Adipose tissue (tissue), 3 donors: Measurements from ENCODE around the gene PLAAT5. TPM values are rescaled to one million over a fixed set of nuclear protein-coding genes. Genes with fewer than 3 reads are reported as not detected.
"Not testable (repeated sequence)": the region's sequence is repeated elsewhere in the genome, so short reads cannot be mapped to it uniquely, and the experiment has no call there.

Experiments used
- H3K27ac ChIP-seq: one replicate; pipeline ENCODE4 v1.5.1; 2013; ENCODE audit warnings: low read depth, low read length
- WGBS, 3 donors: extraction: QIAGEN DNeasy Blood & Tissue Kit; methylation state at CpG; one replicate each; pipeline ENCODE4 v1.1.7; 2013; 5-methylcytosine and 5-hydroxymethylcytosine counted together
- polyA plus RNA-seq, 3 donors: library from polyadenylated mRNA; stranded (reverse); fragments of 200-250 nt; gene quantifications; one replicate each; pipeline ENCODE4 v1.2.3, GENCODE V29; 2013
- donor health status: healthy with polysubstance abuse.
- donor health status: Bipolar disorder and iron deficiency.
- donor health status: healthy.

The PLAAT5 gene, protein sequence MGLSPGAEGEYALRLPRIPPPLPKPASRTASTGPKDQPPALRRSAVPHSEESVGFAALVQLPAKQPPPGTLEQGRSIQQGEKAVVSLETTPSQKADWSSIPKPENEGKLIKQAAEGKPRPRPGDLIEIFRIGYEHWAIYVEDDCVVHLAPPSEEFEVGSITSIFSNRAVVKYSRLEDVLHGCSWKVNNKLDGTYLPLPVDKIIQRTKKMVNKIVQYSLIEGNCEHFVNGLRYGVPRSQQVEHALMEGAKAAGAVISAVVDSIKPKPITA
- polyA plus RNA-seq: 10 to 100 TPM in 2 of 3 donors, 1 to 10 TPM in 1; 5.0 to 27.7 (median 11.1) TPM

DNA sequence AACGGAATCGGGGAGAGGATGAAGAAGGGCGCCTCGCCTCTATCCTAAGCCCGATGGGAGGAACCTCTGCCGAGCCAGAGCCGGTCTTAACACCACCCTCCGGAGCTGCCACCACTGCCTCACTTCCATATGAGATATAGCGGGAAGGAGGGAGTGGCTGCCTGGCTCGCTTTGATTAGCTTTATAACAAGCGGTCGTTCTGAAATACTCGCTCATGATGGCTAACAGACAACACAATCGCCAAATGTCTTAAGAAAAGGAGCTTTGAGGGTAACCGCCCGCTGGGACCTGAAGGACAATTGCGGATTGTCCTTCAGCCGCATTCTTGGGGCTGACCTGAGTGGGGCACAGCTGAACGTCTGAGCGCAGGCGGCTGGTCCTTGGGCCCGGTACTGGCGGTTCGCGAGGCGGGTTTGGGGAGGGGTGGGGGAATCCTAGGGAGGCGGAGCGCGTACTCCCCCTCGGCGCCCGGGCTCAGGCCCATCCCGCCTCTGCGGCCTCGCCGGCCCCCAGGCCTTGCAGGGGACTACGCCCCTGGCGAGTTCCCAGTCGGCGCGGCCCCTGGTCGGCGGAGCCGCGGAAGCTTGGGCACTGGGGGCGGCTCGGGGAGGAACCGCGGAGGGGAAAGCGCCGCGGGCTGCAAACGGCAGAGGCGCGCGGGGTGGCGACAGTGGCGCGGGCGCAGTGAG lies at the start of gene PLAAT5:
TSS of gene PLAAT5 (minus strand) at position 617 of the 689 bp plus-strand sequence. CDS start at position 484, 133 bp downstream.
- H3K27ac ChIP-seq: no peak within 1 kb of the TSS
- 6 to 13% (median 11%) methylated on average over 60 of the region's 60 CpGs for WGBS, 3 donors

DNA sequence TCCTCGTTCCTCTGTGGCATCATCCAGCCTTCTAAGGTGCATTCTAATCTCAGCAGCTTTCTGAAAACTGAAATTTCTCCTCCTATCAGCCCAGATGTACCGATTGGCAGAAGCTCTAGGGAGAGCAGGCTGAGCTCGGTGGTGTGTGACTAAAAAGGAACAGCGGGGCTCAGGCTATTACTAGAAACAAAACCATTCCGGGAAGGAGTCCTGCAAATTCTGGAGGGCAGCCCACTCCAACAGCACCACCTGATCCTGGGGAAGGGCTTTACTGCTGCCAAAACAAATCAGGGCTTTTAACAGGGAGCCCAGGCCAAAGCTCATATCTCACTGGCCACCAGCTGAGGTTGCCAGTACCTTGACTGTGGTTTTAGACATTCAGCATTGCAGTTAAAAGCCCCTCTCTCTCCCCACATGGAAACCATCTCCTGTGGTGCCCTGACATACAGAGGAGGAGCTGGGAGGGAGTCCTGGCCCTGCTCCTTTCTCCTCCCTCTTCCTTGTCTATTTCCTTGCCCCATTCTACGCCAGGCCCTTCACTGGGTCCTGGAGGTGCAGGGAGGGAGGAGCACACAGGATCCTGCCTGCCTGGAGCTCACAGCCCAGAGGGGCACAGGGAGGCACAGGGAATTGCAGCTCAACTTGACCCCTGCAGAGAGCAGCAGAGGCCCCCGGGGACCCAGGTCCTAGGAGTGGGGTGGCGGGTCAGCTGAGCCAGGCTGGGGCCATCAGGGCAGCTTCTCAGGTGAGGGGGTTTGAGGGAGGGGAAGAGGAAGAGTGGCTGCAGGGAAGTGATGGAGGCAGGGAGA lies 46.5 kb upstream of the PLAAT5 start:
- peak overlapping the region; percentile 55 for H3K27ac ChIP-seq
- WGBS, 3 donors: 18 to 31% (median 21%) methylated on average over 7 to 8 of the region's 8 CpGs

DNA sequence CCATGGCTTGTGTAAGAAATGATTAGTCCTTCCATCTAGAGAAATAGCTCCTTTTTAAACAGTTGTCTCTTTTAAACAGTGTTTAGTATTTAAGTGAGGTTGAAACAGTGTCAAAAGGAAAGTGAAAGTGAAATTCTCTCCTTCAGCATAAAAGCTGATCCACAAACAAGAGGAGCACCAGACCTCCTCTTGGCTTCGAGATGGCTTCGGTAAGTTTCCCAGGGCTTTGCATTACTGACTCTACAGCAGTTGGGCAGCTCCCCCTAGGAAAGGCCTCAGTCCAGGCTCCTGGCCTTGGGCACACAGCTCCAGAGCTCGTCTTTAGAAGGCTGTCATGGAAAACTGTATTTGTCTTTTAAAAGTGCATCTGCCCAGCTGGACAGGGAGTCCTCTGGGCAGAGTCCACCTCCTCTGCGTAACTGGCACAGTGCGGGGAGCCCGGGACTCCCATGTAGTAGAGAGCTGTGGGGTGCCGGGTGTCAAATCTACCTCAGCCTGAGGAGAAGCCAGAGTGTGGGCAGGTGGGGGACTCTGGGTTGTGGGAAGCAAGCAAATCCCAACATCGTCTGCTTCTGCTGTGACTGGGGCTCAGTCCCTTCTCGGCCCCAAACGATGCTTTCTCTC lies 45.8 kb upstream of the PLAAT5 start, which contains the start of gene PLAAT4:
TSS of gene PLAAT4 (plus strand) at position 140 of the 624 bp plus-strand sequence. CDS start at position 201, 61 bp downstream.
- 10 to 36% (median 12%) methylated on average over 10 of the region's 10 CpGs for WGBS, 3 donors
- peak within 1 kb of the TSS; percentile 55 for H3K27ac ChIP-seq

DNA sequence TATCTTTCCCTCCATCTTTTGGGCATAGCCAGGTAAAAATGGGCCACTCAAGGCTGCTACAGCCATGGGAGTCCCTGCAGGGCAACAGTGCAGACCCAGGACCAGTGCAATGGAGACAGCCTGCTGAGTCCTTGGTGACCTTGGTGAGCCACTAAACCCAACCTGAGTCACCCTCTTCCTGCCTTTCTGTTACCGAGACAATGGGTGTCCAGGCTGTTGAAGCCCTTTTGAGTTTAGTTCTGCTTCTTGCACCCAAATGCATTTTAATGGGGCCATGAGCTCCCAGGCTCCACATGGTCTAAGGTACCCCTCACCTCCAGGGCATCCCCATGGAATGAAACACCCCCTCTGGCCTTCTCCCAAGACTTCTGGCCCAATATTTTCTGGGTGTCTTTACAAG lies 44.8 kb upstream of the PLAAT5 start:
- no peak overlapping the region for H3K27ac ChIP-seq
- 70 to 94% (median 73%) methylated on average over 1 of the region's 1 CpG for WGBS, 3 donors

DNA sequence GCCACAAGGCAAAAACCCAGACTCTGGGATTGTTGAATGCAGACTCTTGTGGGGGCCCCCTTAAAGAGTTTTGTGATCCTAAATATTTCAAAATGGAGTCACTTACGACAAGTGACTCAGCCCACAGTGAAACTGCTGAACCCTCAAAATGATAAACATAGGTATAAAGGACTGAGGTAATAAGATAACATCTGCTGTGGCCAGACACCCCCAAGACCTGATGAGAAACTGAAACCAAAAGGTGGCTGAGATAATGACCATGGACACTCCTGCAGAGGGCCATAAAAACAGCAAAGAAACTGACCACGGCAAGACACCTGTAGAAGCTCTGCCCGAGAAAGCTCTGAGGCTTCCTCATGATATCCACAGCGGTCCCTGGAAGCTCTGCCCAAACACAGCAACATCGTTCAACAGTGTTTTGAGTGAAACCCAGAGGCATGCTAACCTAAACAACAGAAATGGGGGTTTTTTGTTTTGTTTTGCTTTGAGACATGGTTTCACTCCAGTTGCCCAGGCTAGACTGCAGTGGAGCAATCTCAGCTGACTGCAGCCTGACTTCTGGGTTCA lies 44.0 kb upstream of the PLAAT5 start:
- WGBS, 3 donors: 85 to 97% (median 87%) methylated on average over 5 of the region's 5 CpGs
- no peak overlapping the region for H3K27ac ChIP-seq

DNA sequence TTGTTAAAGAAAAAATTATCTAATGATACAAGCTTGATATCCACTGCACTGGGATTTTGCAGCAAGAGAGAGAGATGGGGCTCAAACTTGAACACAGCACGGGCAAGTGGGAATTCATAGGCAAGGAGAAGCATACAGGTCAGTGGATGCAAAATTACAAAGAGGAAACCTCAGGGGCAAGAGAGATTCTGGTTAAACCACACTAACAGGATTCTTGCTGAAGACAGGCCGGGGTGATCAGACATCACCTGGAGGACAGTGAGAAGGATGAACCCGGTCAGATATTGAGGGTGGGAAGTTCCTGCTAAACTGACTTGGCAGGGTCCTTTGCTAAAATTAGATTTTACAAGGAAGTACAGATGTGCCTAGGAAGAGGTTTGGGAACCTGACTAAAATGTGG lies 43.1 kb upstream of the PLAAT5 start:
- H3K27ac ChIP-seq: no peak overlapping the region
- 62 to 79% (median 70%) methylated on average over 3 of the region's 3 CpGs for WGBS, 3 donors

DNA sequence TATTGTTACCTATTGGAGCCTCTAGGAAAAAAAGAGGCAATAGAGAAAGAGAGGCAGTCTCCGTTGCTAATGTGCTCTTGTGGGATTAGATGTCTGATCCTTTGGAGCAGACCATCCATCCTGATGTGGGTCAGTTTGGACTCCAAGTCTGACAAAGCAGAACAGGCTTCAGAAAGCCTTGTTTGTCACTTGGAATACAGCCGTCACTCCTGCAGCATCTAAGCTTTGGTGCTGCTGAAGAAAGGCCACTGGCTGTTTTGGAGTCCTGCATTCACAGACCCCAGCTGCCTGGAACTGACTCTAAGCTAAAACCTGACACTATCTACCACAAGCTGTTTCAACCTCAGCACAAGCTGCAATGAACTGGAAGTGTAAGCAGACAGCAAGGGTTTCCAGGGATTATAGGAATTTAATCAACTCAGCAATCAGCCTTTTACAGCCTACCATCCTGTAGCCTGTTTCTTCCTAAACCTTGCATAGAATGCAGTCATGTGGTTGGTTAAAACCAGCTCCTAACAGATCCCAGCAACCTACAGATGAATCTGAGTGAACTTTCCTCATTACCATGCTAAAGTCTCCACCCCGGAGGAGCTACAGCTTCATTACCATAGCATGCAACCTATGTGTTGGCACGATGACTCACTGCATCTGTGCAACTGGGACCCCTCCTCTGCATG lies 42.0 kb upstream of the PLAAT5 start:
- no peak overlapping the region for H3K27ac ChIP-seq
- WGBS, 3 donors: 78 to 81% (median 80%) methylated on average over 4 of the region's 4 CpGs

DNA sequence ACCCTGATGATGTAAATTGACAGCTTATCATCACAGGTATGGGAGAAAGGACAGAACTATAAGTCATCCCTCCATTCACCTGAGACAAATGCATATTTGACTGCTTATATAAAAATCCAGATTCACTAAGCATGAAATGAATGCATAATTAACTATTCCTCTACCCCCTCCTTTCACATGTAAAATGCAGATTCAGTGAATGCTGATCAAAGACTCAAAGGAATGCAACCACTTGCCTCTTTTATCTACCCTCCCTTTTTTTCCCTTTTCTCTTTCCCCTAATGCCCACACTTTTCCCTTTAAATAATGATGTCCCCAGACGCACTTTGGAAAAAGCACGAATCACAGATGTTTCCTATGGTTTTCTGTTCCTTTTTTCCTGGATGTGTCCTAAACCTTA lies 41.1 kb upstream of the PLAAT5 start:
- H3K27ac ChIP-seq: no peak overlapping the region

DNA sequence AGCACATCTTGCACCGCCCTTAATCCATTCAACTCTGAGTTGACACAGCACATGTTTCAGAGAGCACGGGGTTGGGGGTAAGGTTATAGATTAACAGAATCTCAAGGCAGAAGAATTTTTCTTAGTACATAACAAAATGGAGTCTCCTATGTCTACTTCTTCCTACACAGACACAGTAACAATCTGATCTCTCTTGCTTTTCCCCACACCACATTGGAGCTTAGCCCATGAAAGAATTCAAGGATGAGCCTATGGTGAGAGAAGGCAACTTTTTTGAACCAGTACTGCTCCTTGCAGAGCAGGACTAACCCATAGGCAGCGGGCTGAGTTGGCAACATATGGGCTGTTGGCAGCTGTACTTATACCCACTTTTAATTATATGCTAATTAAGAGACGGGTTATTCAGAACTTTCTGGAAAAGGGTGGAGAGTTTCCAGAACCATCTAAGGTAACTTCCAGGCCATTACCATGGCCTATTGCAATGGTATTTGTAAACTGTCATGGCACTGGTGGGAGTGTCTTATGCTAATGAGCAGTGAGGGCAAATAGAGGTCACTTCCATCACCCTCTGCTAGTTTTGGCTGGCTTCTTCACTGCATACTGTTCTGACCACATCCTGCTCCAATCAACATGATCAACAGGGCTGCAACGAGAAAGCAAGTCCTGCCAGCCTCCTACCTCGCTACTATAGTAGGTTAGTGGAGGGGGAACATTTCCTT lies 40.3 kb upstream of the PLAAT5 start:
- H3K27ac ChIP-seq: not testable (repeated sequence)
- 62 to 77% (median 64%) methylated on average over 4 of the region's 6 CpGs for WGBS, 3 donors

More for the DNA sequence above, 41.1 kb upstream of the PLAAT5 start:
- WGBS, 3 donors: 51 to 87% (median 61%) methylated on average over 2 of the region's 2 CpGs

DNA sequence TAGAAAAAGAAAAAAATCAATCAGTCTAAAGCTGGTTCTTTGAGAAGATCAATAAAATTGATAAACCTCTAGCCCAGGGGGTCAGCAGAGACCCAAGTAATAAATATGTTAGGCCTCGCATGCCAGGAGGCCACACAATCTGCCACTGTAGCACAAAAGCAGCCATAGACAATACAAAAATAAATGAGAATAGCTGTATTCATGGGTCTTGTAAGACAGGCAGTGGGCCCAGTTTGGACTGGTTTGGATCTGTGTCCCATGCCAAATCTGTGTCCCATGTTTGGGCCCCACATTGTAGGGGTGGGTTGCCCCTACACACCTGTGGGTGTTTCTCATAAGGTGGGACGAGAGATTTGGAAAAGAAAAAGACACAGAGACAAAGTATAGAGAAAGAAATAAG lies 39.1 kb upstream of the PLAAT5 start:
- 95 to 98% (median 98%) methylated on average over 2 of the region's 2 CpGs for WGBS, 3 donors
- H3K27ac ChIP-seq: no peak overlapping the region

DNA sequence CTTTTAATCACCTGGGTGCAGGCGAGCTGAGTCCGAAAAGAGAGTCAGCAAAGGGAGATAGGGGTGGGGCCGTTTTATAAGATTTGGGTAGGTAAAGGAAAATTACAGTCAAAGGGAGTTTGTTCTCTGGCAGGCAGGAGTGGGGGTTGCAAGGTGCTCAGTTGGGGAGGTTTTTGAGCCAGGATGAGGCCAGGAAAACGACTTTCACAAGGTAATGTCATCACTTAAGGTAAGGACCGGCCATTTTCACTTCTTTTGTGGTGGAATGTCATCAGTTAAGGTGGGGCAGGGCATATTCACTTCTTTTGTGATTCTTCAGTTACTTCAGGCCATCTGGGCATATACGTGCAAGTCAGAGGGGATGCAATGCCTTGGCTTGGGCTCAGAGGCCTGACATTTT lies 38.4 kb upstream of the PLAAT5 start:
- WGBS, 3 donors: 72 to 87% (median 83%) methylated on average over 6 of the region's 6 CpGs
- H3K27ac ChIP-seq: not testable (repeated sequence)

DNA sequence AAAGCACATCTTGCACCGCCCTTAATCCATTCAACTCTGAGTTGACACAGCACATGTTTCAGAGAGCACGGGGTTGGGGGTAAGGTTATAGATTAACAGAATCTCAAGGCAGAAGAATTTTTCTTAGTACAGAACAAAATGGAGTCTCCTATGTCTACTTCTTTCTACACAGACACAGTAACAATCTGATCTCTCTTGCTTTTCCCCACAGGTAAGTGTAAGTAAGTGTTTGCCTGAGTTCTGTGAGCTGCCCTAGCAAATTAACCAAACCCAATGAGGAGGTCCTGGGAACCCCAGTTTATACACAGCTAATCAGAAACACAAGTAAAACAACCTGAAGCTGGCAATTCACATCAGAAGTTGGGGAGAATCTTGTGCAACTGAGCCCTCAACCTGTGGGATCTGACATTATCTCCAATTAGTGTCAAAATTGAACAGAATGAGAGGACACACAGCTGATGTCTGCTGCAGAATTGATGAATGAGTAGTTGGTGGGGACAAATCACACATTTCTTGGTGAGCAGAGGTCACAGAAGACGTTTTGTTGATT lies 37.8 kb upstream of the PLAAT5 start:
- 68 to 91% (median 76%) methylated on average over 1 of the region's 3 CpGs for WGBS, 3 donors
- not testable (repeated sequence) for H3K27ac ChIP-seq

DNA sequence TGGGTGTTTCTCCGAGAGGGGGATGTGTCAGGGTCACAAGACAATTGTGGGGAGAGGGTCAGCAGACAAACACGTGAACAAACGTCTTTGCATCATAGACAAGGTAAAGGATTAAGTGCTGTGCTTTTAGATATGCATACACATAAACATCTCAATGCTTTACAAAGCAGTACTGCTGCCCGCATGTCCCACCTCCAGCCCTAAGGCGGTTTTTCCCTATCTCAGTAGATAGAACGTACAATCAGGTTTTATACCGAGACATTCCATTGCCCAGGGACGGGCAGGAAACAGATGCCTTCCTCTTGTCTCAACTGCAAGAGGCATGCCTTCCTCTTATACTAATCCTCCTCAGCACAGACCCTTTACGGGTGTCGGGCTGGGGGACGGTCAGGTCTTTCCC lies 37.2 kb upstream of the PLAAT5 start:
- H3K27ac ChIP-seq: not testable (repeated sequence)
- WGBS, 3 donors: 27 to 66% (median 44%) methylated on average over 4 to 8 of the region's 11 CpGs

DNA sequence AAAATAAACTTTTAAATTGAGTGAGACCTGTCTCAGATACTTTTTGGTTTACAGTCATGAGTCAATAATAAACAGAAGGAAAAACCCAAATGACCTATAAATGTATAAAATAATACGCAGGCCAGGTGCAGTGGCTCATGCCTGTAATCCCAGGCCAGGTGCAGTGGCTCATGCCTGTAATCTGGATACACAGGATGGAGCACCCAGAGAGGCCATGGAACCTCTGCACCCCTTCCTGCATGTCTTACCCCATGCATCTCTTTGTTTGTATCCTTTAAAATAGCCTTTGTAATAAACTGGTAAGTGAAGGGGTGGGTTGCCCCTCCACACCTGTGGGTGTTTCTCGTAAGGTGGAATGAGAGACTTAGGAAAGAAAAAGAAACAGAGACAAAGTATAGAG lies 36.7 kb upstream of the PLAAT5 start:
- H3K27ac ChIP-seq: no peak overlapping the region
- WGBS, 3 donors: 81 to 93% (median 83%) methylated on average over 2 of the region's 2 CpGs

DNA sequence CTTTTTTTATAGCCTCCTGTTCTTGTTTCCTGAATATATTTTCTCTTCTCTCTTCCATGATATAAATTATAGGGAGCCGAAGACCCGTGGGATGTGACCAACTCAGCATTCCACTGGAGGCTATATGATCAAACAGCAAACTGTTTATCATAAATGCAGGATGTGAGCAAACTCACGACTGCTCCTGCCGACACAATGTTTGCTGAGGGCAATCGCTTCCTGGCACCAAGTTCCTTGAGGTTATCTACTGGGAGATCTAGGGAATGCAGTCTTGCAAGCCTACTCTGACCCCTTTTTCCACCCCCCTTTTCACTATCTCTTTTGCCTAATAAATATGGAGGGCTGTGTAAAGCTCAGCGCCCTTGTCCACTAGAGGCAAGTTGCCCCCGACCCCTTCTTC lies 32.2 kb upstream of the PLAAT5 start:
- 68 to 87% (median 84%) methylated on average over 7 of the region's 7 CpGs for WGBS, 3 donors
- H3K27ac ChIP-seq: no peak overlapping the region

DNA sequence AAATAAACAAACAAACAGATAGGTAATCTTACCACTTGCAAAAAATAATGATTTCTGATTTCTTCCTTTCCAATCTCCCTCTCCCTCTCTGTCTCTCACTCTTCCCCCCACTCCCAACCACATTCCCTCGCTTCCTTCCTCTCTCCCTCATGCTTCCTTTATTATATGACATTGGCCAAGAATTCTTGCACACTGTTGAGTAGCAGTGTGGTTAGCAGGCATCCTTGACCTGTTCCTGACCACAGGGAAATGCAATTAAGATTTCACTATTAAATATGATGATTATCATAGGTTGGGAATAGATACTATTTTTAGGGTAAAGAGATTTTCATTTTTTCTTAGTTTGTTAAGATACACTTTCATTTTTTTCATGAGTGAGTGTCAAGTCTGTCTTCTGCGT lies 30.9 kb upstream of the PLAAT5 start:
- WGBS, 3 donors: 71 to 95% (median 78%) methylated on average over 2 of the region's 2 CpGs
- no peak overlapping the region for H3K27ac ChIP-seq

DNA sequence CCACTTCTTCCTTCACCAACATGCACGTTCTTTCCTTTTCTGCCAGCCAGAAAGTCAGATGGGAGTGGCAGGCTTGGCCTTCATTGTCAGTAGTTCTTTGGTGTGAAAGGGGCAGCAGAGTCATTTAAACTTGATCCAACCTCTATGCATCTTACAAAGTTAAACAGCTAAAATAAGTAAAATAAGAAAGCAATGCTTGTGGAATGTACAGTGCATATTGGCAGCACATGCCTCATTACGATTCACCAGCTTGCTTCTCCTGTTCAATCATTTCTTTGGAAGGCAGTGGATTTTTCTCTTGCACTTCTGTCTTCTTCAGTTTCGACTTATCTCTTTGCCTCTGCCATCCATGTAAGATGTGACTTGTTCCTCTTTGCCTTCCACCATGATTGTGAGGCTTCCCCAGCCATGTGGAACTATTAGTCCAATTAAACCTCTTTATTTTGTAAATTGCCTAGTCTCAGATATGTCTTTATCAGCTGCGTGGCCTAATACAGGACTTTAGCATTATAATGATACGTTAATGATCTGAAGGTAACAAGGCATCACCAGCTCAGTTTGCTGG lies 29.7 kb upstream of the PLAAT5 start:
- H3K27ac ChIP-seq: no peak overlapping the region
- WGBS, 3 donors: 86 to 91% (median 90%) methylated on average over 5 of the region's 5 CpGs
